NT2/D1 (cell line): ENCODE results near the gene WDR59.

Experiments used
- DNase-seq: peaks from one replicate; pipeline ENCODE4 v3.0.0-alpha.2; 2011; ENCODE audit warnings: low read depth, low spot score
- H3K27me3 ChIP-seq: 2 replicates; pipeline ENCODE4 v1.6.0; 2011; ENCODE audit warnings: mild to moderate bottlenecking; ENCODE audit not compliant: insufficient read length, insufficient read depth
- H3K36me3 ChIP-seq: 2 replicates; pipeline ENCODE4 v1.6.1; 2011; ENCODE audit warnings: mild to moderate bottlenecking, low read length, mixed read lengths; ENCODE audit not compliant: insufficient read depth, insufficient read length
- H3K4me1 ChIP-seq: 2 replicates; pipeline ENCODE4 v1.5.1; 2011; ENCODE audit not compliant: insufficient read depth, insufficient read length
- H3K4me3 ChIP-seq: 2 replicates; pipeline ENCODE4 v1.5.1; 2011; ENCODE audit warnings: low read depth; ENCODE audit not compliant: insufficient read length
- H3K9ac ChIP-seq: 2 replicates; pipeline ENCODE4 v1.6.0; 2011; ENCODE audit warnings: low read depth; ENCODE audit not compliant: insufficient read length
- H3K9me3 ChIP-seq: 2 replicates; pipeline ENCODE4 v1.5.1; 2011; ENCODE audit warnings: mild to moderate bottlenecking, low read length; ENCODE audit not compliant: insufficient read depth
- SUZ12 ChIP-seq: IDR thresholded peaks from 2 replicates; pipeline ENCODE4 v1.6.1; 2011; ENCODE audit not compliant: insufficient read length, insufficient read depth; ENCODE audit errors: extremely low read depth
- YY1 ChIP-seq: IDR thresholded peaks from 2 replicates; pipeline ENCODE4 v1.6.1; 2011; ENCODE audit not compliant: insufficient read length, insufficient read depth
- ZNF274 ChIP-seq: IDR thresholded peaks from 2 replicates; pipeline ENCODE4 v1.6.1; 2011; ENCODE audit warnings: mild to moderate bottlenecking, low read depth, low read length

Gene WDR59

GRCh38 chr16:74825941-74826340 lies 159.0 kb downstream of the WDR59 start:
- Histone ChIP-seq H3K27me3 (no peaks in the 10 kb centered on the region), H3K4me3 (no peak overlapping the region), H3K4me1 (no peaks in the 10 kb centered on the region), H3K9me3 (no peaks in the 10 kb centered on the region), H3K36me3 (no peaks in the 10 kb centered on the region), H3K9ac (no peak overlapping the region)
- no peak for DNase-seq
- no peak for TF ChIP-seq ZNF274
- no peak for TF ChIP-seq SUZ12
- TF ChIP-seq YY1: no peak

GRCh38 chr16:74825016-74825415 lies 159.9 kb downstream of the WDR59 start:
- no peaks in the 10 kb centered on the region for H3K36me3 ChIP-seq
- TF ChIP-seq SUZ12 (no peak), YY1 (no peak), ZNF274 (no peak)

More at GRCh38 chr16:74825016-74825415, 159.9 kb downstream of the WDR59 start:
- no peaks in the 10 kb centered on the region for H3K4me1 ChIP-seq
- no peaks in the 10 kb centered on the region for H3K9me3 ChIP-seq
- DNase-seq: no peak
- H3K27me3 ChIP-seq: no peaks in the 10 kb centered on the region
- no peak overlapping the region for H3K4me3 ChIP-seq
- H3K9ac ChIP-seq: no peak overlapping the region
